ENCODE measurements around the gene B4GALT3.

GRCh38 chr1:161185732-161186311, 8.5 kb upstream of the B4GALT3 start:
- no peak for TF ChIP-seq POLR2AphosphoS5 (IDR thresholded peaks at IDR 0.05)
- TF ChIP-seq CTCF (IDR thresholded peaks at IDR 0.05): no peak
- TF ChIP-seq POLR2A (IDR thresholded peaks at IDR 0.05): peak in 1 of 4 donors; percentile 5

Data from upper lobe of left lung (tissue), 4 donors.